Lower leg skin (tissue), 3 donors: ENCODE data around the gene PLXNC1.

Source experiments
- CTCF ChIP-seq, 3 donors: fragments of 450-650 bp; IDR thresholded peaks; one replicate each; pipeline ENCODE4 v1.5.1; 2016; ENCODE audit warnings: antibody characterized with exemption in 3 of 3, mild to moderate bottlenecking in 3 of 3, moderate library complexity in 2 of 3
- POLR2A ChIP-seq, 2 donors: fragments of 450-650 bp; IDR thresholded peaks; one replicate each; pipeline ENCODE4 v1.6.1; 2016 to 2017; ENCODE audit warnings: antibody characterized with exemption in 2 of 2, mild to moderate bottlenecking in 1 of 2, moderate library complexity in 1 of 2

- no peak for TF ChIP-seq CTCF (IDR thresholded peaks at IDR 0.05)
- no peak for TF ChIP-seq POLR2A (IDR thresholded peaks at IDR 0.05)
These were observed 135.7 kb downstream of the PLXNC1 start for GRCh38 chr12:94284046-94284445.
